Adrenal gland (tissue), 12 donors: Measurements from ENCODE around the gene HSD17B2. TPM values are rescaled to one million over a fixed set of nuclear protein-coding genes. Genes with fewer than 3 reads are reported as not detected.

Experiments used
- DNase-seq, 7 donors: peaks; one replicate each; pipeline ENCODE4 v3.0.0-alpha.2; 2019 to 2020
- H3K27ac ChIP-seq, 5 donors: fragments of 200-600 bp; sonication (generic) in 4 of 5; 1 replicate in 3 of 5; 2 replicates in 2 of 5; pipeline versions ENCODE4 v1.5.1 to v1.8.0; 2016 to 2020; ENCODE audit warnings: mild to moderate bottlenecking in 1 of 5
- H3K27me3 ChIP-seq: fragments of 200-600 bp; 2 replicates; pipeline ENCODE4 v1.8.0; 2021
- H3K36me3 ChIP-seq, 2 donors: fragments of 200-600 bp; replicated peaks in 1 of 2; 1 replicate in 1 of 2; 2 replicates in 1 of 2; pipeline versions ENCODE4 v1.5.1 to v1.8.0; 2018 to 2022
- H3K4me1 ChIP-seq, 2 donors: fragments of 200-600 bp; replicated peaks in 1 of 2; 1 replicate in 1 of 2; 2 replicates in 1 of 2; pipeline versions ENCODE4 v1.5.1 to v1.8.0; 2018 to 2021
- H3K4me3 ChIP-seq, 4 donors: fragments of 200-600 bp; sonication (generic) in 3 of 4; one replicate each; pipeline ENCODE4 v1.5.1; 2016 to 2018
- H3K9me3 ChIP-seq, 3 donors: fragments of 200-600 bp; sonication (generic) in 1 of 3; replicated peaks in 1 of 3; 1 replicate in 2 of 3; 2 replicates in 1 of 3; pipeline versions ENCODE4 v1.5.1 to v1.8.0; 2016 to 2021
- CTCF ChIP-seq, 6 experiments: fragments of 450-650 bp in 4 of 6; fragments of 200-600 bp in 2 of 6; sonication (generic) in 1 of 6; IDR thresholded peaks; 1 replicate in 5 of 6; 2 replicates in 1 of 6; pipeline versions ENCODE4 v1.5.1 to v1.8.0; 2016 to 2021; ENCODE audit warnings: antibody characterized with exemption in 6 of 6, mild to moderate bottlenecking in 2 of 6, moderate library complexity in 1 of 6
- POLR2A ChIP-seq, 2 donors: fragments of 450-650 bp; IDR thresholded peaks; one replicate each; pipeline ENCODE4 v1.6.1; 2017; ENCODE audit warnings: antibody characterized with exemption in 2 of 2, mild to moderate bottlenecking in 2 of 2, moderate library complexity in 1 of 2
- WGBS, 4 donors: extraction: QIAGEN DNeasy Blood & Tissue Kit in 2 of 4; methylation state at CpG; one replicate each; pipeline versions ENCODE4 v1.1.5 to v1.1.7; 2013 to 2017; 5-methylcytosine and 5-hydroxymethylcytosine counted together
- intact Hi-C, 2 donors: fragments of 100-400 bp; cut with DNase I; formaldehyde crosslinking; loops; one replicate each; pipeline versions ENCODE4 v1.14.1 to v1.15.0; 2022 to 2023
- polyA plus RNA-seq, 3 donors: library from polyadenylated mRNA; stranded (reverse); fragments of 200-250 nt in 2 of 3; fragments of 350-450 nt in 1 of 3; fragmentation: Illumina TruSeq in 1 of 3; extraction: RNeasy Lipid Tissue Mini Kit (QIAGEN cat#74804) in 1 of 3; gene quantifications; one replicate each; pipeline ENCODE4 v1.2.3, GENCODE V29; 2013 to 2014
- total RNA-seq, 9 donors: library from RNA; depleted of rRNA in 4 of 9; stranded (reverse); fragments of >200 nt in 4 of 9; fragments of 120-200 nt in 1 of 9; fragmentation: NEBNext Ultra II Directional in 1 of 9; extraction: Animal tissue kit (Norgen Biotek cat#: 25700) in 1 of 9; gene quantifications; one replicate each; pipeline versions ENCODE4 v1.1.0 to v1.2.4, GENCODE V29; 2013 to 2023
- donor health status: healthy with polysubstance abuse.
- donor health status: Bipolar disorder and iron deficiency.
- donor health status: DM: yes; HTN: yes; CAD: no.
- donor health status: DM: no; HTN: no; CAD: no.
- donor health status: DM: no; HTN: no; CAD: no.
- donor health status: DM: yes; HTN: yes; CAD: no.

Gene HSD17B2
- total and polyA plus RNA-seq, 12 donors, result 0.10 to 0.16 TPM; not detected in 10

GRCh38 chr16:82002831-82003230 lies 32.2 kb upstream of the HSD17B2 start:
- Histone ChIP-seq H3K27ac (no peak overlapping the region), H3K9me3 (no peaks in the 10 kb centered on the region), H3K4me1 (no peaks in the 10 kb centered on the region), H3K36me3 (no peaks in the 10 kb centered on the region), H3K27me3 (no peaks in the 10 kb centered on the region), H3K4me3 (no peak overlapping the region)
- DNase-seq, result no peak
- intact Hi-C loops, result no loop called here
- TF ChIP-seq POLR2A (IDR thresholded peaks at IDR 0.05) (no peak), CTCF (IDR thresholded peaks at IDR 0.05) (no peak)
- WGBS, 4 donors, result 71 to 79% (median 77%) methylated on average over 3 of the region's 3 CpGs

- WGBS, 4 donors, result 78 to 85% (median 84%) methylated on average over 5 of the region's 5 CpGs
- TF ChIP-seq POLR2A (IDR thresholded peaks at IDR 0.05), result no peak
- no peak for TF ChIP-seq CTCF (IDR thresholded peaks at IDR 0.05)
- Histone ChIP-seq H3K36me3 (no peaks in the 10 kb centered on the region), H3K9me3 (no peaks in the 10 kb centered on the region), H3K4me3 (no peak overlapping the region), H3K27me3 (no peaks in the 10 kb centered on the region), H3K27ac (no peak overlapping the region), H3K4me1 (no peaks in the 10 kb centered on the region)
- intact Hi-C loops, result no loop called here
- DNase-seq, result no peak
Observed at GRCh38 chr16:82004601-82005000, 30.5 kb upstream of the HSD17B2 start.

GRCh38 chr16:82005027-82005830 lies 29.8 kb upstream of the HSD17B2 start:
- Histone ChIP-seq H3K4me1 (no peaks in the 10 kb centered on the region), H3K27me3 (peaks cover 3% of the 10 kb centered on the region), H3K9me3 (no peaks in the 10 kb centered on the region), H3K36me3 (no peaks in the 10 kb centered on the region), H3K4me3 (no peak overlapping the region), H3K27ac (no peak overlapping the region)
- intact Hi-C loops, result no loop called here
- no peak for TF ChIP-seq POLR2A (IDR thresholded peaks at IDR 0.05)
- TF ChIP-seq CTCF (IDR thresholded peaks at IDR 0.05), result no peak
- DNase-seq, result no peak
- WGBS, 4 donors, result 52 to 55% (median 53%) methylated on average over 6 of the region's 6 CpGs

- intact Hi-C loops, result no loop called here
- Histone ChIP-seq H3K27me3 (peaks cover 9% of the 10 kb centered on the region), H3K4me1 (no peaks in the 10 kb centered on the region), H3K4me3 (no peak overlapping the region), H3K9me3 (no peaks in the 10 kb centered on the region), H3K27ac (no peak overlapping the region), H3K36me3 (no peaks in the 10 kb centered on the region)
- TF ChIP-seq POLR2A (IDR thresholded peaks at IDR 0.05) (no peak), CTCF (IDR thresholded peaks at IDR 0.05) (no peak)
- 77 to 86% (median 84%) methylated on average over 5 of the region's 5 CpGs for WGBS, 4 donors
- DNase-seq, result no peak
Observed at GRCh38 chr16:82006036-82006435, 29.0 kb upstream of the HSD17B2 start.
